ENCODE measurements around the gene PRRC2C.

The PRRC2C gene

GRCh38 chr1:171641076-171641864 lies 155.9 kb downstream of the PRRC2C start:
- DNase-seq: no peak

GRCh38 chr1:171642197-171642596 lies 156.9 kb downstream of the PRRC2C start:
- no peak for DNase-seq
